C1 segment of cervical spinal cord (tissue), 14 donors: Measurements from ENCODE around the gene MXRA7.
"Not testable (repeated sequence)": the region's sequence is repeated elsewhere in the genome, so short reads cannot be mapped to it uniquely, and the experiment has no call there.

ENCODE experiments used
- DNase-seq, 14 donors: peaks; one replicate each; lab custom pipeline; 2025; lab: John Stamatoyannopoulos, UW

MXRA7 gene

DNA sequence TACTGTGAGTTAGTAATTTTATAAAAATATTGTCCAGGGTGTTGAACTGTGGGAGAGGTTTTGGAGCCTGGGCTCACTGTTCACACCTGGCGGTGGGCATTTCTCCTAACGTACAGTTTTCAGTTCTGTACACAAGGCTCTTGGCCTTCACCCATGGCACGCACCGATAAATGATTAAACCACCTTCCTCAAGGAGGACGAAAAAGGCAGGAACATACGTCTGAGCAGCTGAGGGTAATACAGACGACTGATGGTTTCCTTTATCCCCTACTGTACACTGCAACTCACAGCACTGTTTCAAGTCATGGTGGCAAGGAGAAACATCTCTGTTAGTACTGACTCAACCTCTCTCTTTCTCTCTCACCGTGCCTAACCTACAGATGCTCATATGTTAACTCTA is 65.8 kb downstream of the MXRA7 start:
- no peak for DNase-seq

DNA sequence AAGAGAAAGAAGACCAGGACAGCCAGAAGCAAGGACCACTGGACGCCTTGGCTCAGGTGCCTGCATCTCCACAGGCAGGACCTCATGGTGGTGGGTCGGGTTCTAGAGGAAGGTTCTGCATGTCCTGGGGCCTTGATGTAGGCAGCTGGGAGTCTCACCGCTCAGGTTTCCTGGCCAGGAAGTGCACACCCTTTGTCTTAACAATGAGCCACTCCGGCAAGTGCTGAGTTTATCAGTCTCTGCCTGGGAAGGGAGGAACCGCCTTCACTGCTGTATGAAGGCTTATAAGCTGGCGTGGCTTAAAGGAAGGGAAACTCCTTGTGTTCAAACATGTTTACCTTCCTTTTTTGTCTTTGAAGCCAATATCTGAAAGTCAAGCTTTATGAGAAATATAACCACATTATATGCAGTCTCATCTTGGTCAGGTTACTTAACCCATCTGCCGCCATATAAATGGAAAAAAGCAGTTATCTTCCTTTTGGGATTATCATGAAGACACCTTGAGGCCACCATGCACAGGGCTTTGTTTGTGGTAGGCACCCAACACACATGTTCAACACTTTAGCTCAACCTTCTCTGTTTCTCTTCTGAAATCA is 67.1 kb downstream of the MXRA7 start, which contains the start of gene ST6GALNAC1:
Gene ST6GALNAC1, minus strand, starts transcription at position 205 of the 596 bp plus-strand sequence. Its CDS starts 119 bp downstream, at position 86.
- DNase-seq, result no peak

DNA sequence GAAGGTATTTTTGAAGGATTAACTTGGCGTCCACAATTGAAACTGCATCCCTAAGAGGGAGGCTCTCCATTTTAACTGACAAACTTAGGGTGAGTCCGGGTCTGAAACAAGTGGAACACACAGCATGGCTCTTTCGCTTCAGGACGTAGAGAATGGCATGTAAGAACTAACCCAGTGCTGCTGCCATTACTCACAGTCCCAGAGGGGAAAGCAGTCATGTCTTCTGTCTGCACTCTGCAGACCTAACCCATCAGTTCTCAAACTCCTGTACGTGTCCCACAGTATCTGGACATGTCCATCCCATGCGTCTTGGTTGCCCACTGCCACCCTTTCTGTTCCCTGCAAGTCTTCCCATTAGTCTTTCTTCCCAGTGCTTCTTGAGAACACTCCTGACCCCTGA is 67.8 kb downstream of the MXRA7 start:
- DNase-seq, result no peak

DNA sequence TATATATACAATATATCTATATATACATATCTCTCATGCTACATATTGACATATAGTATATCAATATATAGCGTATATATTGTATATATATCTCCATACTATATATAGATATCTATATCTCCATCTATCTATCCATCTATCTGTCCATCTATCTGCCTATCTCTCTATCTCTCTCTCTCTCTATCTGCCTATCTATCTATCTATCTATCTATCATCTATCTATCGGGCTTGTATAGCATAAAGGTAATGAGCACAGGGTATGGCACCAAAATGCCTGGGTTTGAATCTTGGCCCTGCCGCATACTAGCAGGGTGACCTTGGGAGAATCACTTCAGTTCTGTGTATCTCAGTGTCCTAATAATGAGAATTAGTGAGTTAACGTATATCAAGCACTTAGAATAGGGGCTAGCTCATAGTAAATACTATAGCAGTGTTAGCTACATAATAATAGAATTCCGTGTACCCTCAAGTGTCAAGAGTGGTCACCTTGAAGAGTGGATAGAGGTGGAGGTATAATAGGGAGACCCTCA is 68.7 kb downstream of the MXRA7 start:
- DNase-seq, result no peak

DNA sequence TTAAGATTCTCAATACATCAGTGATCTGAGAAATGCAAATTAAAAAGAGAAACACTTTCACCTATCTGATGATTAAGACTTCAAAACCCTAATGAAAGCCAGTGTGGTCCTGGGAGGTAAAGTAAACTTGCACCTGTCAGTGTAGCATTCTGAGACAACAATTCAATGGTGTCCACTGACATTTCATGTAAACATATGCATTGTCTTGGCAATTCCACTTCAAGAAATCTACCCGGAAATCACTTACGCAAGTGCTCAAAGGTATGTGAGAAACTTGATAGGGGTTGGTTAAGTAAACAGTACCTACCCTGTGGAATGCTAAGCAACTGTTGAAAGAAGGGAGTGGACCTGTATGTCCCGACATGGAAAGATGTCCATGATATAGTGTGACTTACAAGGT is 69.3 kb downstream of the MXRA7 start:
- DNase-seq, result no peak

DNA sequence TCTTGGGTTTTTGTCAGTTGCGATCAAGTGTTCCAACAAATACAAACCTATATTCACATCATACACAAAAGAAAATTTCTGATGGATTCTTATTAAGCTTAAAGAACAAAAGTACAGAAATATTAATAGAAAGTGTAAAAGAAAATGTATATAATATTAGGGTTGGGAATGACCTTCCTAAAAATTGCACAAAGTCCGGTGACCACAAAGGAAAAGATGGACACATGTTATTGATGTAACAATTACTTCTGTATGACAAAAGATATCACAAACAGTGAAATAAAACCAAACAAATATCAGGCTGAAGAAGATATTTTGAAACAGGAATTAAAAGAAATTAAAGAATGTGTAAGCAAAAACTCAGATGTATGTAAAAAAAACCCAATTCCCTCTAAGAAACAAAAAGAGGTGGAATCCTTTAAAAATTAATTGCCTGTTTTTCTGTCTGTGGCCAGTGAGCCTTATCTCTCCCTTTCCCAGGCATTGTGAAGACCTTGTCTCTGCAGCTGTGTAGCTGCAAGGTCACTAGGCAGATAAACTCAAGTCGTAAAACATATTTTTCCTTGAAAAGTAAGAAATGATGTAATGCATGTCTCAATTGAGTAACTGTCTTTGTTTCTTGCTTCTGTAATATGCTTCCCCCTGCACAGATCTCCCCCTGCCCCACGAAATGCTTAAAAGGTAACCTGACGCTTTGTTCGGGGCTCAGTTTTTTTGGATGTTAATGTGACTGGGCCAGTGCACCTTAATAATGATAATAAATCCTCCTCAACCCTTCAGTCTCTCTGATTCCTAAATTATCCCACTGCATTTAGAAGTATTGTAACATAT is 70.0 kb downstream of the MXRA7 start:
- DNase-seq, result no peak

DNA sequence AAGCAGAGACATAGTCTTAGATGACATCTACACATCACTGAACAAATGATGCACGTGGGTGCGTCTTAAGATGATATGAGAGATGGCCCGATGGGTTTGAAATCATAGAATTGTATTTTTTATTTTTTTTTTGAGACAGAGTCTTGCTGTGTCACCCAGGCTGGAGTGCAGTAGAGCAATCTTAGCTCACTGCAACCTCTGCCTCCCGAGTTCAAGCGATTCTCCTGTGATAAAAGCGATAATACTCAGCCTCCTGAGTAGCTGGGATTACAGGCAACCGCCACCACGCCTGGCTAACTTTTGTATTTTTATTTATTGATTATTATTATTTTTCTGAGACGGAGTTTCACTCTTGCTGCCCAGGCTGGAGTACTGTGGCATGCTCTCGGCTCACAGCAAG is 72.5 kb downstream of the MXRA7 start:
- no peak for DNase-seq

DNA sequence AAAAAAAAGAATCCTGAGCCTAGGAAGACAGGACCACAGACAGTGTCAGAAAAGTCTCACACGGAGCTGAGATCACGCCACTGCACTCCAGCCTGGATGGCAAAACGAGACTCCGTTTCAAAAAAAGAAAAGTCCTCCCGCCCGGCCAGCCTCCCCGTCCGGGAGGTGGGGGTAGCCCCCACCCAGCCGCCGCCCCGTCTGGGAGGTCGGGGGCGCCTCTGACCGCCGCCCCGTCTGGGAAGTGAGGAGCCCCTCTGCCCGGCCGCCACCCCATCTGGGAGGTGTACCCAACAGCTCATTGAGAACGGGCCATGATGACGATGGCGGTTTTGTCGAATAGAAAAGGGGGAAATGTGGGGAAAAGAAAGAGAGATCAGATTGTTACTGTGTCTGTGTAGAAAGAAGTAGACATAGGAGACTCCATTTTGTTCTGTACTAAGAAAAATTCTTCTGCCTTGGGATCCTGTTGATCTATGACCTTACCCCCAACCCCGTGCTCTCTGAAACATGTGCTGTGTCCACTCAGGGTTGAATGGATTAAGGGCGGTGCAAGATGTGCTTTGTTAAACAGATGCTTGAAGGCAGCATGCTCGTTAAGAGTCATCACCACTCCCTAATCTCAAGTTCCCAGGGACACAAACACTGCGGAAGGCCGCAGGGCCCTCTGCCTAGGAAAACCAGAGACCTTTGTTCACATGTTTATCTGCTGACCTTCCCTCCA is 74.1 kb downstream of the MXRA7 start:
- DNase-seq, result not testable (repeated sequence)

DNA sequence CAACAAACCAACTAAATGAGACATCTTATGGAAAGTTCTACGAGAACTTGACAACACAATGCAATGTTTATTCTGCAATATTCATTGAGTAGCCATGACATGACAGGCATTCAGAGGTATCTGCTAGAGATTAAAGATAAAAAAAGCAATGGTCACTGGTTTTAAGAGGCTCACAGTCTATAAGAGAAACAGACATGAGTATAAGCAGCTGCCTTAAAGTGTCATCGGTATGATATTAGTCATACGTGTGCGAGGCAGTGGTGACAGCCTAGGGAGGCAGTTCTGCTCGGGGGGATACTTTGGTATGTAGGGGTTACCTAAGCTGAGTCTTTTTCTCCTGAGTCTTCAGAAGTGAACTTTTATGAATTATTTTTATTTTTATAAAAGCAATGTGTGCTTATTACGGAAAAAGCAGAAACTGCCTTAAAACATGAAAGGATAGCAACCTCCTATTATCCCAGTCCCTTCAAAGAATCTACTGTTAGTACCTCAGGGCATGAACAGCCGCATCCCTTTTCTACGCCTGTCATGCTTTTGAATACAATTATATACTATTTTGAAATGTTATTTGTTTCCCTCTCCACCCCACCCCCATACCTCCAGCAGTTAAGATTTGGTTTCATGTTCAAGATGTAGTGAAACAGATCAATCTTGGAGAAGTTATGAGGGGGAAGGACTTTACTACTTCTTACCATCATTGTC is 75.0 kb downstream of the MXRA7 start:
- no peak for DNase-seq

DNA sequence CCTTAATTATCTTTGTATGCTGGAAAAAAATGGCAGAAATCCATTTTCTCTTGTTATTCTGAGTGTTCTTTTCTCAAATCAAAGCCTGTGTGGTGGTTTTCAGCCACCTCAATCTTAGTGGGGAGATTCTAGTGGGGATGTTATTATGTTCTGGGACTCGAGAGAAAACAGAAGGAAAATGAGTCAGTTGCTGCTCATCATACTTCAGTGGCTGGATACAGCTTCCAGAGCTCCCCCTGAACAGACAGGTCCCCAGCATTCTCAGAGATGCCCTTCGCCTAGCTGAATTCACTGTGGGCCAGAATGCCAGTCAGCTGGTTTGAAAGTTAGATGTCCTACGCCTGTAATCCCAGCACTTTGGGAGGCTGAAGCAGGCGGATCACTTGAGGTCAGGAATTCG is 75.7 kb downstream of the MXRA7 start:
- no peak for DNase-seq

DNA sequence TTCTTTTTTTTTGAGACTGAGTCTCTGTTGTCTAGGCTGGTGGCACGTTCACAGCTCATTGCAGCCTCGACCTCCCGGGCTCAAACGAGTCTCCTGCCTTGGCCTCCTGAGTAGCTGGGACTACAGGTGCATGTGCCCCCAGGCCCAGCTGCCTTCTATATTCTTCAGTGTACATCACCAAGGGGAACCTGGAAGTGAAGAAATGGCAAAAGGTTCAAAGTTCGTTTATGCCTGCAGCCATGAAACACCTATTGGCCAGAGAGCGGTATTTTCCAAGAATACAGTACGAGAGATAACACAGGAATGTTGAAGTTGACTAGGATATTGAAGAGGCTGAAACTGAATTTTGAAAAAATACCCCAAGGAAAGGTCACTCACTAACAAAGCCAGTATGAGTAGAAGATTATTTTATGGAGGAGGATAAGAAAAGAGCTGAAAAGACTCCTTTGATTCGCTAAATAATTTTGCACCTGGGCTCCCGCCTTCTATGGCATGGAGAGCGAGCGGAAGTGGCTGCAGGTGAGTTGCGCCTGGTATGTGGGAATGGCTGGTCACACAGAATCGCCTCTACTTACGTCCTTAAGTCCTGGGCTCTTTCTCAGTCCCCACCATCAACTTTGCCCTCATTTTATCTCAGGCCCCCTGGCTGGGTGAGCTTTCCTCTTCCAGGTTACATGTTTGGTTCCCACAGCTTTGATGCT is 77.0 kb downstream of the MXRA7 start:
- DNase-seq, result no peak

DNA sequence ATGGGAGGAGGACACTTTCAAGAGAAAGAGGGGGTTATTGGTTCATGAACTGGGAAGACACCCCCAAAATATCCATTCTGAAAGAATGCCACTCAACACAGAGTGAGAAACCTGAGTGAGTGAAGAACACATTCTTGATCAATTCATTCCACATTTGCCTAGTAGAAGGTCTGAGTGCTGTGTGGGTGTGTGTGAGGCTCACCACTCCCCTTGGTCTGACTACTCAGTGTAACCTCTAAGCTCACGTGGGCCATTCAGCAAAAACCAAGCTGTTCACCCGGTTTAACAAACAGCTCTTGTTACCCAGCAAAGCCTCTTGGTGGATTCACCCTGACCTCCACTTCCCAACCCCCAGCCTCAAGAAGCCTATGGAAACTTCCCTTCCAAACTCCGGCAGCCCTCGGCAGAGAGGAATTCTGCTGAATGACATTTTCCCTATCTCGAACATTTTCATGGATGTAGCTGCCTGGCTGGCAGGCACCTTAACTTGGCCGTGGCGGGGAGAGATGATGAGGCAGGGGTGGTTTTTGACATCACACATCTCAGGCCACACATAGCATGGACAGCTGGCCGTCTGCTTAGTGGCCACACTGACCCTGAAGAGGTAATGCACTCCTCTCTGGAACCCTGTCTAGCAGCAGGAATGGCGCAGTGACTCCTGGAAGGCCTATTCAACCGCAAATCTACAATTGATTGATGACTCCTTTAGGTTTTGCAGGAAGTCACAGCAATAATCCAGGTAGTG is 78.8 kb downstream of the MXRA7 start:
- no peak for DNase-seq

DNA sequence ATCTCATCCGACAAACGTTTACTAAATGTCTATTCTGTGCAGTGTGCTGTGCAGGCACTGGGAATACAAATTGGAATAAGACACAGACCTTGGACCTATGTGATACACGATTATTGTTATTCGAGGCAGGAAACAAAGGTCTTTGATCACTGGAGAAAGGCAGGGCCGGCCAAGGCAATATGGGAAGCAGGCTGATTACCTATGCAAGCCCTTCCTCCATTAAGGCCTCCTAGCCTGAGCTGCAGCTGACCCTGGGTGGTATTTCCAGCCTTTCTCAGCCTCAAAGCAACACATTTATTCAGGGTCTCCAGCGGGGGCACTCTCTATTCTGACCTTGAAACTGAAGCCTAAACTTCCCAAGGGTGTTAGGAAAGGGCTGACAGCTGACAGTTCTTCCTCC is 80.6 kb downstream of the MXRA7 start:
- DNase-seq, result no peak
